GM18867 (cell line): ENCODE results near the gene SUOX.
A peak's percentile ranks its signal among the peaks of the same experiment; 100 is the strongest.
"Not testable (repeated sequence)": the region's sequence is repeated elsewhere in the genome, so short reads cannot be mapped to it uniquely, and the experiment has no call there.

Source experiments
- ATAC-seq: cut with Tn5 transposase; IDR thresholded peaks from one replicate; pipeline ENCODE4 v1.9.1; 2021; ENCODE audit warnings: mild to moderate bottlenecking, moderate library complexity; ENCODE audit not compliant: unreplicated experiment

Gene SUOX

DNA sequence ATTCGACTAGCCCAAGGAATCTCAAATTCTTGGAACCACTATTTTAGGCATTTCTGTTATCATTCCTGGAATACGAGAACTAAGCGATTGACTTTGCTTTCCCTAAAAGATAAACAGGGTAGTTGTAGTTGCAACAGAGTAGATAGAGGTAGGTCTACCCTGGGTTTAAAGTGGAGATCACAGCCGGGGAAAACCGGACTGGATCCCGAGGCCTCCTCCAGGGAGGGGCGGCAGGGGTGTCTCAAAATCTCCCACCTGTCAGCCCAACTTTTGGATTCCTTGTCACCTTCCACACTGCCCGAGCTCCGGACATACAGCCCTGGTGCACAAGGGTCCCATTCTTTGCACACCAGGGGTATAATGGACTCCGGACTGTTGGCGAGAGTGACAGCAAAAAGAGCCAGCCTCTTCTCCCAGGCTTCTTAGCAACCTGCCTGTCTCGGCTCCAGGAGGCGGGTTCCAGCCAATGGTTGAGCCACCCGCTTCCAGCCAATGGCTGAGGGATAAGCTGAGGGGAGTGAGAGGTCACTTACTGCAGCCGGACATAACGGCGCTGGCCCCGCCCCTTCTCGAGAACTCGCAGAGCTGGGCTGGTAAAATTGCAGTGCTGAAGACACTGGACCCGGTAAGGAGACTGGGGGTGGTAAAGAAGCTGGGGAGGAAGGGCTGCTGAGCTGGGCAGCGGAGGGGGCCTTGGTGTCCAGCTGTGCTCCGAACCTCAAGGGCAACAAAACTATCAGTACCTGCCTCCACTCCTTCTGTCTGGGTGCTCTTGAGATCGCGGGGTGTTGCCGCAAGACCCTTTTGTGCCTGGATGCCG is at the start of gene SUOX:
SUOX (plus strand) TSS at position 562 of the 820 bp plus-strand sequence. CDS start 4,946 bp downstream, outside the sequence.
- ATAC-seq: peak; percentile 95

DNA sequence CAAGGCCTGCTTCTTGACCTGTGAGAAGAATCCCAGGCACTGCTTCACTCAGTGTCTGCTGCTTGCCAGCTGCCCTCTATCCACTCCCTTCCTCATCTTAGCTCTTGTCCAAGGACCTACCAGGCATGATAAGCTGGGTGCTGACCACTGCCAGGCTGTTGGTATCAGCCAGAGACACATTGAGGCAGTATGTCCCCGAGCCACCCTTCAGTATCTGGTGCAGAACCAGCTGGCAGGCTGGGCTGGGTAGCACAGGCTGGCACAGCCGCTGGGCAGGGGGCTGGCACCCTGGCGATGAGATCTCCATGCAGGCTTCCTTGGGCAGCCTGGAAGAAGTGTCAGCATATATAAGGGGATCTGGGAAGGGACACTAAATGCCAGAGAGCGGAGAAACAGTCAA is 41.7 kb upstream of the SUOX start:
- no peak for ATAC-seq

DNA sequence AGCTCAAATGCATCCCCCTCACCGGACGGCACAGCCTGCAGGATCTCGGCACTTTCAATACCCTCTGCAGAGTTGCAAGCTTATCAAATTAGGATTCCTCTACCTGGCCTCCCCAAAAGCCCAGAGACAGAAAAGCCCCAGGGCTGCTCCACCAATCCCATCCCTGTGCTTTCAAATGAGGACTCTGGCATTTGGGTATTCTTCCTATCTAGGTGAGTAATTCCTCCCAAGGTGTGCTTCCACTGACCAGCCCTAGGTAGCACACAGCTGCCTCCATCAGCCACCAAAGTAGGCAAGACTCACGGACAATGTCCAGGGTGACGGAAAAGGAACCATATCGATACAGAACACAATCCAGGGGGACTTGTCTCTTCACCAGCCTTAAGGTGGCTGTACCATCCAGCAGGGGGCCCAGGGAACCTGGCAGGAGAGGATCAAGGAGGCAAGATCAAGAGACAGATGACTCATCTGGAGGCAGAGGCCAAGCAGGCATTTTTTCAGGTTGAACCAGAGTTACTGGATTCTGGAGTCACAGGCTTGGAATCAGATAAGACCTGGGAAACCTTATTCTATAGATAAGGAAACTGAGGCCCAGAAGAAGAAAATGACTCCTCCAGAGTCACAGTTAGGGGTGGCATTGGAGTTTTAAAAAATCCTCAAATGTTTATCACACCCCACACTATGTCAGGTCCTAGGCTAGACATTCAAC is 41.1 kb upstream of the SUOX start:
- peak; percentile 41 for ATAC-seq

DNA sequence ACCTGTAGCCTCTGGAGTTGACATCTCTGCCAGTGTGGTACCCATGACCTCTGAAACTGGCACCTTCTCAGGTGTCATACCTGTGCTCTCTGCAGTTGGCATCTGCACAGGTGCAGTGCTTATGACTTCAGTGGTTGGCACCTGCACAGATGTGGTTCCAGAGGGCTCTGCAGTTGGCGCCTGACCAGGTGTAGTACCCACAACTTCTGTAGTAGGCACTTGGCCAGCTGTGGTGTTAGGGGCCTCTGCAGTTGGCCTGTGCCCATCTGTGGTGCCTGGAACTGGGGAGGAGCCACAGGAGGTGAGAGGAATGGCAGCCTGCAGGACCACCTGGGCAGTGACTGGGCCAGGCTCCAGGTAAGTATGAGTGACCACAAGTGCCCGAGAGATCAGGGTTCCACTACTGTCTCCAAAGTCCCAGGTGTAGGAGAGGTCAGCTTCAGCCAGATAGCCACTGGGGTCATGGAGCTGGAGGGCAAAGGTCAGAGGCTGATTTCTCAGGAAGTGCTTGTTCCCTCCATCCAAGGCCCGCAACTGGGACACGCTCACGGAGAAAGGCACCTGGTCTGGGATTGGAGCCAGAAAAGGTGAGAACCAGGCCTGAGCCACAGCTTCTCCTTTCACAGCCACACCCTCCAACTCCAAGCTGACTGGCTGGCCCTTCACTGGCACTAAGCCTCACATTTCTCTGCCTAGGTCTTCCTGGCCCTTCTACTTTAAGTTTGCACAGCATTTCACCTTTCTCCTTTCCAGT is 39.8 kb upstream of the SUOX start:
- ATAC-seq: no peak

- no peak for ATAC-seq
Measured at GRCh38 chr12:55963760-55964159, 33.3 kb upstream of the SUOX start.

GRCh38 chr12:55965240-55965639 is 31.8 kb upstream of the SUOX start:
- no peak for ATAC-seq

- ATAC-seq: no peak
Measured at GRCh38 chr12:55965941-55966407, 31.1 kb upstream of the SUOX start, which contains the start of gene PMEL. Gene PMEL, minus strand, starts transcription at chr12:55966042. Its CDS starts 31 bp downstream, at chr12:55966011.

GRCh38 chr12:55966408-55967281 is 30.4 kb upstream of the SUOX start, which contains the start of gene CDK2:
Gene CDK2, plus strand, starts transcription at chr12:55966830. Its CDS starts 179 bp downstream, at chr12:55967009.
- ATAC-seq: peak; percentile 95

DNA sequence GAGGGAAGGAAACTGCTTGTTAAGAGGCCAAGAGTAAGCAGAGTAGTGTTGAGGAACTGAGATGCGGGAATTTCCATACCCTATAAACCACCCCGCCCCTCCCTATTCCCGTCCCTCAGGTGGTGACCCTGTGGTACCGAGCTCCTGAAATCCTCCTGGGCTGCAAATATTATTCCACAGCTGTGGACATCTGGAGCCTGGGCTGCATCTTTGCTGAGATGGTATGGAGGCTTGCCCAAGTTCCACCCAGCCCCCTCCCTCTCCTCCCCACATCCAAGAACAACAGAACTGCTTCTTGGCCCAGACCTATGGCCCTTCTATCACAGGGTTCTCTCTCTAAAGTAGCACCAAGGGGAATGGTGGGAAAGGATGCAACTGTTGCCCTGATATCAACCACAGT is 27.7 kb upstream of the SUOX start:
- ATAC-seq: no peak

GRCh38 chr12:55970775-55971174 is 26.3 kb upstream of the SUOX start:
- no peak for ATAC-seq

DNA sequence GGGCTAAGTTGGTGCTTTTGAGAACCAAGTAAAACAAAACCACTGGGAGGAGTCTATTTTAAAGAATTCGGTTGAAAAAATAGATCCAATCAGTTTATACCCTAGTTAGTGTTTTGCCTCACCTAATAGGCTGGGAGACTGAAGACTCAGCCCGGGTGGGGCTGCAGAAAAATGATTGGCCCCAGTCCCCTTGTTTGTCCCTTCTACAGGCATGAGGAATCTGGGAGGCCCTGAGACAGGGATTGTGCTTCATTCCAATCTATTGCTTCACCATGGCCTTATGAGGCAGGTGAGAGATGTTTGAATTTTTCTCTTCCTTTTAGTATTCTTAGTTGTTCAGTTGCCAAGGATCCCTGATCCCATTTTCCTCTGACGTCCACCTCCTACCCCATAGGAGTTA is 25.0 kb upstream of the SUOX start:
- ATAC-seq: no peak

- ATAC-seq: no peak
Measured at GRCh38 chr12:55972456-55972855, 24.6 kb upstream of the SUOX start.

- ATAC-seq: no peak
Measured at GRCh38 chr12:55972911-55973598, 24.0 kb upstream of the SUOX start.

DNA sequence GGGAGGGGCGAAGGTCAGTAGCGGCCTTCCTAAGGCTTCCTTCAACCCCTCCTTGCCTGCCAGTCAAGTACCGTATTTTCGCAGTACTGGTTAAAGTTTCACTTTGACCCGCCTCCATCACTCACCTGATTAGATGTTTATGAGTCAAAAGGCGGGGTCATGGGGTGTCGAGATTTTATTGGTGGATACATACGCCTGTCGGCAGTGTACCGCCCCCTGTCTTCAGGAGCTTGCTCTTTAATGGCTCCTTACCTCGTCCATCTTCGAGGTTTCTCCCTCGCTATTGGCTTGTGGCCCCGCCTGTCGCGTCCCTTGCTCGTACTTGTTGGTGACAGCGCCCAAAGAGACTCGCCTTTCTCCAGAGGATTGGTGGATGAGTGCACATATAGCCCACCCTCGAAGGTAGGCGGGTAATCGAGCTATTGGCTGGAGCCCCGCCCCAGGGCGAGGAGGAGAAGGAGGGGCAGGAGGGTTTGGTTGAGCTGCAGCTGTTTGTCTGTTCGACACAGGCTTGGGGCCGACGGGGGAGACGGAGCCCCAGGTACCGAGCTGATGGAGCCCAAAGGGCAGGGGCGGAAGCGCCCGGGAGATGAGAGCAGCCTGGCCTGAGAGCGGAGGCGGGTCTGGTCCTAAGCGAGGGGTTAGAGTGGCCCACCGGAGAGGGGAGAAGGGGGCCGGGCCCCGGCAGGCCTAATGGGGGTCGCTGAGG is 23.3 kb upstream of the SUOX start, which contains the start of gene RAB5B:
RAB5B (plus strand) TSS at position 480 of the 709 bp plus-strand sequence. CDS start 12,883 bp downstream, outside the sequence.
- peak; percentile 90 for ATAC-seq

GRCh38 chr12:55974308-55974730 is 22.8 kb upstream of the SUOX start:
- ATAC-seq: peak; percentile 18

DNA sequence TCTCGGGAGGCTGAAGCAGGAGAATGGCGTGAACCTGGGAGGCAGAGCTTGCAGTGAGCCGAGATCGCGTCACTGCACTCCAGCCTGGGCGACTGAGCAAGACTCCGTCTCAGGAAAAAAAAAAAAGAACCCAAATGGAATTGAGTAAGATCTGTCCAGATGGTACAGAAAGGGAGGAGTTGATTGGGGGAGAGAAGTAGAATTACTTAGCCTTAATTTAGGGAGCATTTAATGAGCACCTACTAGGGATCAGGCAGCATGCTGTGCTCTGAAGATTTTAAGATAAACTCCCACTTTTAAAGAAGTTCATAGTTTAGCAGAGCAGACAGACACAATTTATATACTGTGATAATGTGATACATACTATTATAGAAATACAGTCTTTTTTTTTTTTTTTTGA is 18.7 kb upstream of the SUOX start:
- ATAC-seq: no peak

DNA sequence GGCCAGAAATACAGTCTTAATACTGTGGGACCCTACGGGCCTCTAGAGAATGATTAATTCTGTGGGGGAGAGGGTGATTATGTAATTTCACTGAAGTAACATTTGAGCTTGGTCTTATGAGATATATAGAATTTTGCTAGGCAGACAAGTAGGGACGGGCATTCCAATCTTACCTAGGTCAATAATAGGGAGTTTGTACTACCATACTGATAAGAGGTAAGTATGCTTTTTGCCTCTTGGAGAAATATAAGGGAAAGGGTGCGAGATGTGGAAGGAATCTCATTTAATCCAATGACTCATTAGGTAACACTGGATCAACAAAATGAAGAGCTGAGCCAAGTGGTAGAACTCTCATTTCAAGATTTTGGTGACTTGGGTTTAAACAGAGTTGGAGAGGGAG is 18.0 kb upstream of the SUOX start:
- no peak for ATAC-seq

- ATAC-seq: not testable (repeated sequence)
Measured at GRCh38 chr12:55981882-55982281, 15.2 kb upstream of the SUOX start.
